Measurements from ENCODE around the gene CIITA.
"Not testable (repeated sequence)": the region's sequence is repeated elsewhere in the genome, so short reads cannot be mapped to it uniquely, and the experiment has no call there.

Gene CIITA

DNA sequence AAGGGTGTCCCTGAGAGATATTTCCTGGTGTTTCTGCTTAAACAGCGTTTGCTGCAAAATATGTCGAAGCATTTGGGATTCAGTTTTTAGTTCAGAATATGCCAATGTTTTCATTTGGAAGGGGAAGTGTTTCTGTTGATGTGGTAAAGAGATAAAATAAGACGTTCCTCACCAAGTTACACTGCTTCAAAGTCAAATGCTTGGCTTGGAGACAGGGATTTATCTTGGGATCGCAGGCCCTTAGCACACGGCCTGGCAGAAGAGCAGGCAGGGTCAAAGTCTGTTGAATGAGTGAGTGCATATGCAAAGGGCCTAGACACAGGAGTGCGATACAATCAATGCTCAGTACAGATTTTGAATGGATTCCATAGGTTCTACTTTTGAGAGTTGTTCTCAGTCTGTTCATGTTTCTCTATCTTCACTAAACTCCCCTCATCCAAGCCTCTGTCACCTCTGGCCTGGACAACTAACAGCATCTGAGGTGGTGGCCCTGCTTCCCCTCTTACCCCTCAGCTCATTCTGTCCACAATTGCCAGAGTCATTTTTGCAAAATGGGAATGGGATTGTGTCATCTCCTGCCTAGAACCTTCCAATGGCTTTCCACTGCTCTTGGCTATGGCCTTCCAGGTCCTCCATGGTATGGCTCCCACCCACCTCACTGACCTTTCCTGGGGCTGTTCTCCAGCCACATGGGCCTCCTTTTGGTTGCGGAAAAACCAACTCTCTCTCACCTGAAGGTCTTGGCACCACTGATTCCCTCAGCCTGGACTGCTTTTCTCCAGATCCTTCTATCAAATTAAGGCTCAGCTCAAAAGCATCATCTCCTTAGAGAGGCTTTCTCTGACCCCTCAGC, 62.0 kb downstream of the CIITA start:
- no peak for FAIRE-seq

DNA sequence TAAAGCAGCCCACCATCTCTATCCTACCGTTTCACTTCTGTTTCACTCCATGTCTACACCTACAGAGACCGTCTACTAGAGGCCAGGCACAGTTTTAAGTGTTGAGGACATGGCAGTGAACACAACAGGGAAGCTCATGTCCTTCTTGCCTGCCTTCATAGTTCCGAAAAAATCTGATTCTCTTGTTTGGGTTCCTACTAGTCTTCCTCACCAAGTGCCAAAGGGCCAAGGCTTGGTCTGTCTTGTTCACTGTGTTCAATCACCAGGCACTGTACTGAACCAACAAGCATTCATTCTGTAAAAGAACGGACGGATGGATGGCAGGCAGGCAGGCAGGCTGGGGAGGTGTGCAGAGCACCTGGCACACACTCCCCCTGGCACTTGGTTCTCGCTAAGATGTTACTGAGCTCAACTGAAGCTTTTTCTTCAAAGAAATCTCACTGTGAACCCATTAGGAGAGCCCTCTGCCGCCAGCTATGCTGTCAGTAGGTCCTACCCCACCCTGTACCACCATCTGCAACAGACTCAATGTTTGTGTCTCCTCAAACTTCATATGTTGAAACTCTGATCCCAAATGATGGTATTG, 62.7 kb downstream of the CIITA start:
- no peak for FAIRE-seq

DNA sequence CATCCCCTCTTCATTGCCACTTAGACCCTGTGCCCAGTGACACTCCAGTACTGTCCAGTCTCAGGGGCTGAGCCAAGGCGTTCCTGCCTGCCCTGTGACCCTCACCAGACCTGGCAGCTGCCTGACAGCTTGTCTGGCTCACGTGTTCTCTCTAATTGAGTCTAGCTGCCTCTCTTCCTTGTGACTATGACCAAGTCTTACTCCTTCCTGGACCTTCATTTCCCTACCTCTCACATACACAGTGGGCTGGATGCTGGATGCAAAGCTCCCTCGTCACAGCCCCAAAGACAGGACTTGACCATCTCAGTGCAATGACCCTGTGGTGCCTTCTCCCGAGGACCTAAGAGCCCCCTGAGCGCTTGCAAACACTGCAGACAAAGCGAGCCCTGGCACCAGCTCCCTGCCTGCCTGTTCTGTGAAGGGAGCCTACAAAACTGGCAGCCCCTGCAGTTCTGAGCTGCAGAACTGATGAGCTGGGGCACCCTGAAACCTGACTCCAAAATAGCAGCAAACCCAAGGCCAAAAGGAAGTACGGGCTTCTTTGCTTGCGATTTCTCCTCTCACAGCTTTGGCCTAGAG, 63.6 kb downstream of the CIITA start:
- FAIRE-seq, result no peak

DNA sequence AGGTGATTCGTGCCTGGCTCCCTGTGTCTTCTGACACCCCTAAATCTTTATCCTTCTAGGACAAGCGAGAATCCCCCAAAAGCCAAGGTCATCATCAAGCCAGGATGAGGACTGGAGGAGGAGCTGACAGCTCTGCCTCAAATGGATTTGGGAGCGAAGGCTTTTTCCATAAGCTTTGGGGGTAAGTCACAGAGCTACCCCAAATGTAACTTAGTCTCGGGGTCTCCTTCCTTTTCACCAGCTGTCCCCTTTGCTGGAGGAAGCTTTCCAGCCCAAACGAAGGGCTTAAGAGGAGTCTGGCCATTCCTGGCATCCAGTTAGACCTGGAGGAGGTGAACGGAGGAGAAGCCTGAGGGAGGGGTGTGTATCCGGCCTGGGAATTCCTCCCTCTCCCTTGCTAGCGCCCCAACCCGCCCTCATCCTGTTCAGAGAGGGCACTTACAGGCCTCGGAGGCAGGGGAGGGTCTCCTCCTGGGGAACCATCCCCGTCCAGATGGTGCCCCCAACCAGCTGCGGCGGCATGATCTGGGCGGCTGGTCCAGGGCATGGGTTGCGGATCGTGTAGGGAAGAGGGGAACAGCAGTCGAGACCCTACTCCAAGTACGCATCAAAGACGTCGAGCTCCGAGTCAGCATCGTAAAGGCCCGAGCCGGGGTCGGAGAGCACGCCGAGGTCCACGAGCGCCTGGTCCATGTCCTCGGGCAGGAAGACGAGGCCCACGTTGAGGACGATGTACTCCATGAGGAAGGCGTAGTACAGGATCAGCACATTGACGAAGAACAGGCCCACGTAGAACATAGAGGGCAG, 64.3 kb downstream of the CIITA start:
- FAIRE-seq, result no peak

DNA sequence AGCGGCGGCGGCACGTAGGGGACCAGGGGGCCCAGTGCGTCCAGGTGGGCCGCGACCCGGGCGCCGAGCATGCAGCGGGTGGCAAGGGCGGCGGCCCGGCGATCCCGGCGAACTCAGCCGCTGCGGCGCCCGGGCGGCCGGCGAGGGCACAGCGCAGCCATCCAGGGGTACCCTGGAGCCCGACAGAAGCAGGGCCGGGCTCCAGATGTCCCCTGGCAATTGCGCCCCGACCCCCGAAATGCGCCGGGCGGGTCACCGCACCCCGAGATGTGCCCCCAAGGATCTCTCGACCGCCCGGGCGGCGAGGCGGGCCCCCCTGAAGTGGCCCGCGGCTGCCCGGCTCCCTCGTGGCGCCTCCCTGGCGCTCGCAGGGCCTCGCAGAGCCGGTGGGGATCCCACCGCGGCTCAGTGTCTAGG, 64.9 kb downstream of the CIITA start:
- not testable (repeated sequence) for FAIRE-seq

DNA sequence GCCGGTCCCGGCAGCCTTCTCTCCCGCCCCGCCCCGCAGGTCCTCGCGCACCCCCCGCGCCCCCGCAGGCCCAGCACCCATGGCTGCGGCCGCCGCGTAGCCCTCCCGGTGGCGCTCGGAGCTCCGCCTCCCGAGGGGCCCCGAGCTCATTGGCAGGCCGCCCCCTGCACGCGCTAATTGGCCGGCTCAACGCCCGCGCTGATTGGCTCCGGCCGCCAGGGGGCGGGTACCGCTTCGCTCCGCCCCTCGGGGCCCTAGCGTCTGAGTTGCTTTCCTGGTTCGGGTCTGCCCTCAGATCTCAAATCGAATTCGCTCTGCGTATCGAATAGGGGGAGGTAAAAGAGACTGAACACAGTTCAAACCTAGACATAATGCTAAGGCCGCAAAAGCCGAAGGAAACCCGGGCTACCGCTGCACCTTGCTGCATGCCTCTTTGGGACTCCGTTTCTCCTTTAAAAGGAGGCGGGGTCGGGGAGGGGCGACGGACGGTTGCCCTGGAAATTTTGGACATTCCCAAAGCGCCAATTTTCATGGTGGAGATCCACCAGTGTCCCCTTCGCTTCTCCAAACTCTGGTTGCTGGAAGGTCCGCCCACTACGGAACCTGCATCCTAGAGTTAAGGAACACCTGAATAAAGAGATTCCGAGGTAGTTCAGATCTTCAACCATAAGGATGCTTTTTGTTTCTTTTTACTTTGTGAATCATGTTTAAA, 65.5 kb downstream of the CIITA start, which contains the start of gene DEXI:
Gene DEXI (minus strand): TSS at position 117 of the 712 bp plus-strand sequence. CDS start 463 bp downstream, outside the sequence.
- no peak for FAIRE-seq

DNA sequence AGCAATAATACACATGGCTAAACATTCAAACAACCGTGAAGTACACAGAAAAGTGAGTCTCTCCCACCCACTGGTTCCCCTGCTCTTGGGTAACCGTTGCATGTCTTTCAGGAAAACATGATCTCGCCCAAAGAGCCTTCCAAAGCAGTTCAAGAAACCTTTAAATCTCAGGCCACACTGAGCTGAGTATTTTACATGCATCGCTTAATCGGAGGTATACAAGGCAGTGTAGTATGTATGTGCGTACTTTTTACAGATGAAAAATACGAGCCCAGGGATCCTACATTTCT, 66.0 kb downstream of the CIITA start:
- FAIRE-seq, result no peak

DNA sequence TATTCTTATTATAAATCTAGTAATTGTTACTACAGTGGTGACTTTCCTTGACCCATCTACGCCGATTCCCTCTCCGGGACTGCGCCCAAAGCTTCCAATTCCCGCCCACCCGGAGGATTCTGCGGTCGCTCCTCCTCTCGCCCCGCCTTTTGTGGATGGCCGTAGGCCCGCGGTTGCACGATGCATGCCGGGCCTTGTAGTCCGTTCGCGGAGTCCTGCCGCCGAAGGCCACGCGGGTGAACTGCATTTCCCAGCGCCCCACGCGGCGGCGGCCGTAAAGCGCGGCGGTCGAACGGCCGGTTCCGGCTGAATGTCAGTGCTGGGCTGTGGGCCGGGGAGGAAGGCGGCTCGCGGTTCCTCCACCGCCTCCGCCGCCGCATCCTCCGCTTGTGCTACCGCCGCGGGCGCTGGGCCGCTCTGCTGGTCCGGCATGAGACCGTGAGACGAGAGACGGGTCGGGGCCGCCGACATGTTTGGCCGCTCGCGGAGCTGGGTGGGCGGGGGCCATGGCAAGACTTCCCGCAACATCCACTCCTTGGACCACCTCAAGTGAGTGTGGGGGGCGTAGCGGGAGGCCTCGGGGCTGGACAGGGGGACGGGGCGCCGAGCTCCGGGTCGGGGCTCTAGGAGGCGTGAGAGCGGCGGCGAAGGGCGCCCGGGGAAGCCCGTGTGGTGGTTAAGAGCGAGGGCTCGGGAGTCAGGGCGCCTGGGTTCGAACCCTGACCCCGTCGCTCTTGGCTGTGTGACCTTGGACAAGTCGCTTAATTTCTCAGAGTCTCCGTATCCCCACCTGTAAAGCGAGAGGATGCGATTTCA, 67.5 kb downstream of the CIITA start, which contains the start of gene CLEC16A:
Gene CLEC16A (plus strand): TSS at position 316 of the 816 bp plus-strand sequence. CDS start 154 bp downstream, at position 470.
- FAIRE-seq, result no peak

DNA sequence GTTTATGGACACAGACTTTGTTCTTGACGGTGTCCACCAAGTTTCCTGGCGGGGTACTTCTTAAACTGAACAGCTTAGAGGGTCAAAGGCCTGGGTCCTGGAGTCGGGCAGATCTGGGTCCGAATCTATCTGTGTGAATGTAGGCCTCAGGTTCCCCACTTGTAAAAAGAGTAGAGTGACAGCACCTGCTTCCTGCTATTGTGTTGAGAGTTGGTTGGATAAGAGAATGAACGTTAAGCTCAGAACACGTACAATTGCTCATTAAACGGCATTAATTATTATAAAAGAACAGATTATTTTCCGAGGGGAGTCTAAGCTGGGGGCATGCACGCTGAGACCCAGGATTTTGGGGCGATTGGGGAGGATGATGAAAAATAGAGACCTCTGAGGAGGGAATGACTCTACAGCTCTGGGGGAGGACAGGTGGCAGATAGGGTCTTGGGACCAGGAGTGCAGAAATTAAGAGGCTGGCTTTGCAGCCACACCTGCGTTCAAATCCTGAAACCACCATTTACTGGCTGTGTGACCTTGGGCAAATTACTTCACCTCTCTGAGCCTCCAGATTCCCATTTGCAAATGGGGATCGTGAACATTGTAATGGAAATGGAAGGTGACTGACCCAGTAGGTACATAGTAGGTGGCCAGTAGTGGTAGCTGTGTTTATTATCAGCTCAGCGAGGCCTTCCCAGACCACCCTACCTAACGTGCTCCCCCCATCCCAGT, 68.2 kb downstream of the CIITA start:
- FAIRE-seq, result no peak

DNA sequence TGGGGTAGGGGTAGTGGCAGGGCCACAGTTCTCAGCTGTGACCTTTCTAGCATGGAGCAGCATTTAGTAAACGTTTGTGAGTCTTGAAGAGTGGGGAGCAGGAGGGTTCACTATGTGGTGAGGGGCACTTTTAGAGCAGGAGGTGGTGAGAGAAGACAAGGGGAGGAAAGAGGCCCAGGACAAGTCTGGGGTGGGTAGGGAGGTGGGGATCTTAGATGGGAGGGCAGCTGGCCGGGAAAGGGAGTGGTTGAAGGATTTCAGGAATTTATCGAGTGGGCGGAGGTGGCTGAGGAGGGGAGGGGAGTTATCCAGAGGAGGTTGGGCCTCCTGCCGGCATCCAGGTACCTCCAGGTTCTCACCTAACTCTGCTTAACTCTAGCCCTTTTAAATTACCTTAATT, 69.3 kb downstream of the CIITA start:
- no peak for FAIRE-seq

DNA sequence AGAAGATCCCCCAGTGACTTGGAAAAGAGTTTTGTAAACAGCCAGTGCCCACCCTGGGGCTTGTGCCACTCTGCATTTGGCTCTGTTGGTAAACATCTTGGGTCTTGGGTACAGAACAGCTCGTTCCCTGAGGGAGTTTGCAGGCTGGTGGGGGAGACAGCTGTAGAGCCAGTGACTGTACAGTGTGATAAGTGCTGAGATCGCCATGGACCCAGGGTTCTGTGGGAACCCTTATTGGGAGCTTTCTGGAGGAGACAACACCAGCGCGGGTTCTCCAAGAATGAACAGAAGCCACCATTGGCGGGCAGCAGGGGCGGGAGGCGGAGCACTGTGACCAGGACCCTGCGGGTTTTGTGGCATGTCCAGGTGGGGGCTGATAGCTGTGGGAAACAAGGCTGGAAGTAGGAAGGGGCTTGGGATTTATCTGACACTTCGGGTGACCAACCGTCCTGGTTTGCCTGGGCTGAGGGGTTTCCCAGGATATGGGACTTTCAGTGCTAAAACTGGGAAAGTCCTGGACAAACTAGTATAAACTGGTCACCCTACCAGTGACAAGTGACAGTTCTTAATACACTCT, 70.3 kb downstream of the CIITA start:
- no peak for FAIRE-seq

DNA sequence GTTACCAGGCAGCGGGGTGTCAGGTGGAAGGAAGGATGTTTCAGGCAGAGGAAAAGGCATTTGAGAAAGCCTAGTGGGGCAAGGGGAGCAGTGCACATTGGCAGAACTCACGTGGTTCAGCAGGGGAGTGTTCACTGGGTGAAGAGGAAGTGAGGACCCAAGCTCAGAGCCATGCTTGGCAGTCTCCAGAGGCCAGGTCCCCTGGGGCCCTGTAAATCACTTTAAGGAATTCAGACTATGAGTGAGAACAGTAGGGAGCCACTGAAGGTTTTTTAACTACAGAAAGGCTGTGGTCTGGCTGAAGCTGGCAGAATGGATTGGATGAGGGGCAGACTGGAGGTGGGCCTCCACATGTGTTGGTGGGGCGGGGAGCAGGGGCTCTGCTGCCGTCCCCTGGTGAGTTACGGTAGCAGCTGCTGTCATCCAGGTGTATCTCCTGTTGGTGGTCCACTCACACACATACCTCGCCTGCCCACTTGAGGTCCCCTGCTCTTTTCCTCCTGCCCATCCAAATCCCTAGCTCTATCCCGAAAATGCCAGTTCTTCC, 72.5 kb downstream of the CIITA start:
- no peak for FAIRE-seq

DNA sequence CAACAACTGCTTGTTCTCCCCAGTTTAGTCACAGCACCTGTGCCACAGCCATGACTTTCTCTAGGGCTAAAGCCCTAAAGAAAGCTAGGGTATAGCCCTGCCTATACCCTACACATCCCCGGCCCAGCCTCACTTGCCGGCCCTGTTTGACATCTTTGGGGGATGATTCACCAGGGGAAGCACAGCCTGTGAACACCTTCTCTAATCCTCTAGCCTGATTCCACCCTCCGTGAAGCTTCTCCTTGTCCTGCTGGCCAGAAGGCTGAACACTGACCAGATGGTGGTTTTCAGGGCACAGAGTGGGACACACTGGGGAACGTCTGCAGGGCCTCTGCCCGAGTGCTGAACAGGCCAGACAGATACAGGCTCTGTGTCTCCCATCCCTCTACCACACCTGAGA, 73.4 kb downstream of the CIITA start:
- FAIRE-seq, result no peak

DNA sequence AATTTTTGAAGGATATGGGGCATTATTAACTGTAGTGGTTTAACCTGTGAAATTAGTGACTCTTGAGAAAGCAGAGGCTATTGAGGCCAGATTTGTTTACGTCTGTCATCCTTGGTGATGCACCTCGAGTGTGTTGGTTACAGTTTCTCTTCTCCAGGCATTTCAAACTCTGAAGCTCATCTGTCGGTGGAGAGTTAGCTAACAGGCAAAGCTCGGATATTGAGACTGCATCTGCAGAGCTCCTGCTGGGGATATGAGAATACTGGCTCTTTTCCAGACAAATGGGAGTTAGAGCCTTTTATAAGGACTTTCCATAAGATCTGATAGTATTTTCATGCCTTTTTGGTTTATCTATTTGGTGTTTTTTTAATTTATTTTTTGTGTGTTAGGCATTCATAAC, 74.0 kb downstream of the CIITA start:
- no peak for FAIRE-seq

DNA sequence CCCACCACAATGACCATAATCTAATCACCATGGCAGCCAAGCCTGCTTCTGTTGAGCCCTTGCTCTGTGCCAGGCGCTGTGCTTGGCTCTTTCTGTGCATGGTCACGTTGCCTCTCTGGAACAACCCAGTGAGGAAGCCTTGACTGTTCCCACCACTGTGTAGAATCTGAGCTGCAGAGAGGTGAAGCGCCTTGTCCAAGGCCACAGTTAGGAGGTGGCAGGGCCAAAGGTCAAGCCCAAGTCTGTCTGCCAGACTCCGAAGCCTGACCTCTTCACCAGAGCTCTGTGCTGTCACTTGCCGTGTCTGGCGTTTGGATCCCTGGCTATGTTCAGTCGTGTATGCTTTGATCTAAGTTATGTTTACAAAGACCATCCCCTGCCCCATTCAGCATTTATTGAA, 77.9 kb downstream of the CIITA start:
- no peak for FAIRE-seq

DNA sequence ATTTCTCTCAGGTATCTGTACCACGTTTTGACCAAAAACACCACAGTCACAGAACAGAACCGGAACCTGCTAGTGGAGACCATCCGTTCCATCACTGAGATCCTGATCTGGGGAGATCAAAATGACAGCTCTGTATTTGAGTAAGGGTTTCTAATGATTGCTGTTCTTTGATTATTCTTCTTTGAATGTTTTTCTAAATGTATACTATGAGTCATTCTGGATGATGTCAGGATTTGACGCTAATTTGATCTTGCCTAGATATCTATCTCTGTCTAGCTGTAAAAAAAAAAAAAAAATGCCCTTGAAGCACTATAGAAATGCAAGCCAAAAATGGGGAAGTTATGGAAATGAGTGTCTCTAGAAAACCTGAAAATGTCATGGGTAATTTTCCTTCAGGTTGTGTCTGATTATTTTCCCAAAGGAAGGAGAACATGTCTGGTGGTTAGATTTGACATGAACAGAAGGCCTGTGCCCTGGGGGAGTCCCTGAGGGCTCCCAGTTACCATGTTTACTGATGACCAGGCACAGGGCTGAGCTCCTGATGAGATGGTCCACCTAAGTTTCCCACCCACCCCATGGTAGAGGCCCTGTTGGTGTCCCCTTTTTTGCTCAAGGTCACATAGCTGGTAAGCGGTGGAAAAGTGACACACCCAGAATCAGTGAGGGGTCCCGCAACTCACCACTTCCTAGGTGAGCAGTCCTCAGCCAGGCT, 80.9 kb downstream of the CIITA start:
- no peak for FAIRE-seq

DNA sequence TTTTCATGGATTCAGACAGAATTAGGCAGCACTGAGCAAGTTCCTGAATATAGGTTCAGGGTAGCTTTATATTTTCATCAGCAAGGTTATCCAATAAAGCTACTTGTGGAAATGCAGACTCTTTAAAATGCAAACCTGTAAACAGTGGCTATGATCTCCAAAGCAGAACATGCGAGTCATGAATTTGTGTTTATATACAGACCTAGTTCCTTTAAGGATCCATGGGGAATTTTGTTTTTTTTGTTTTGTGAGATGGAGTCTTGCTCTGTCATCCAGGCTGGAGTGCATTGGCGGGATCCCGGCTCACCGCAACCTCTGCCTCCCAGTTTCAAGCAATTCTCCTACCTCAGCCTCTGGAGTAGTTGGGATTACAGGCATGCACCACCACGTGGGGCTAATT, 82.2 kb downstream of the CIITA start:
- FAIRE-seq, result no peak

DNA sequence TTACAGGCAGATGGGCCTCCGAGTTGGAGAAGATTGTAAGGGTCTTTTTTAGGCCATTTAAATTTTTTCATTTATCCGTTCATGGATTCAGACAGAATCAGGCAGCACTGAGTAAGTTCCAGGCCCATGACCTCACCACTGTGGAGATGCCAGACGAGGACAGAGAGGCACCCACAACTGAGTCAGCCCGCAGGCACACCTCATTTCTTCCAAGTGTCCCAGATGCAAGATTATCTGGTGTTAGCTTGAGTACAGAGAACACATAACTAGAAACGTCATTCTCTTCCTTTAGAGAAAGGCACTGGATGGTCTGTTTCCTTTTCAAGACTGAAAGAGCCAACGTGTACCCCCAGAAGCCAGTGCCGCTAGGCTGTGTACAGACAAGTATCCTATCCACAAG, 84.2 kb downstream of the CIITA start:
- no peak for FAIRE-seq

DNA sequence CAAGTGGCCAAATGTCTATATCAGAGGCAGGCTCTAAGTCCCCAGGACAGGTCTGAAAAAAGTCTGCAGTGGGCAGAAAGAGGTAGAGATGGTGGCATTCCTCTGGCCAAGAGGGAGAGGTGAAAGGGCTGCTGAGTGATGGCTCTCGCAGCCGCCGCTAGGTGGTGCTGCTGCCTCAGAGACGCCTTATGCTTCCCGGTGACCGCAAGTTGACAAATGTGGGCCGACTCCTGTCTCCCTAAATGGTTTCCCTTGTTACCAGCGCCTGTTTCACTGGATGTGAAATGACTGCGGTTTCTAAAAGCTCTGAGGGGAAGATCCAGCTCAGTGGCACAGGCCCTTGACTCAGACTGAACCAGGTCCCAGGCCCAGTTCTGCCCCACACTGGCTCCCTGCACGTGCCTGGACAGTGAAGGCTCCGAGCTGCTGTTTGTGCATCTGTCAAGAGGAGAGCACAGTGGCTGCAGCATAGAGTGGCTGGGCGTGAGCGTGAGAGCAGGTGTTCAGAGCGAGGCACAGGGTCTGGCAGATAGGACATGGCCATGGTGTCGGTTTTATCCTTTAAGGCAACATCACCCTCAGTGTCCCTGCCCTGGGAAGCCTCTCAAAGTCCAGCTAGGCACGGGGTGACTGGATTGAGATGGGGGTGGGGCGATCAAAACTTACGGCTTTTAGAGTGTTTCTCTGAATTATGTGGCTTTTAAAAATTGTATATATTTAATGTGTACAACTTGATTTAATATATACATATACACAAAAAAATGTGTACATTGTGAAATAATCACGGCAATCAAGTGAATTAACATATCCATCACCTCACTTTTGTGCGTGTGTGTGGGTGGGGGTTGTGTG, 87.3 kb downstream of the CIITA start:
- no peak for FAIRE-seq
